Tibial nerve (tissue), 4 donors: Measurements from ENCODE around the gene PDZRN3.

Experiments
- CTCF ChIP-seq, 5 experiments: fragments of 200-600 bp in 3 of 5; fragments of 450-650 bp in 2 of 5; sonication (generic) in 3 of 5; IDR thresholded peaks; one replicate each; pipeline ENCODE4 v1.5.1; 2016 to 2019; ENCODE audit warnings: antibody characterized with exemption in 5 of 5, mild to moderate bottlenecking in 3 of 5, moderate library complexity in 2 of 5
- EP300 ChIP-seq, 2 donors: sonication (generic); formaldehyde crosslinking; IDR thresholded peaks; one replicate each; pipeline ENCODE4 v1.6.1; 2017; ENCODE audit warnings: antibody characterized with exemption in 2 of 2, mild to moderate bottlenecking in 1 of 2
- POLR2A ChIP-seq, 2 donors: fragments of 450-650 bp; IDR thresholded peaks; one replicate each; pipeline ENCODE4 v1.6.1; 2017; ENCODE audit warnings: antibody characterized with exemption in 2 of 2, mild to moderate bottlenecking in 2 of 2, moderate library complexity in 2 of 2

DNA sequence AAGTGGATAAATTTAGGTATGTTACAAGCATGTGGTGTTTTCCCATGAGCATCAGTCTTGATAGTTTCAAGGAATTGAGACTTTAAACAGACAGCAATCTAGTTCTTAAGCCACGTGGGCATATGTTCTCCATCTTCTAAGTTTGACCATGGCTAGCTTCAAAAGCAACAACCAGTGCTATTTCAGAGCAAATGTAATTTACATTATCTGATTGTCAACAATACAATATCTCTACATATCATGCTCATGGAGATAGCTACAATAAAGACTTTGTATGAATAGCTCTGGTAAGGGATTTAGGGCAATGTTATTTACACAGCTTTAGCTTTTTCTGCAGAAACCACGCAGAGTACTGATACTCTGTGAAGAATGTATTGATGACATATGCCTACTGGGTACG, 38.8 kb upstream of the PDZRN3 start:
- TF ChIP-seq CTCF (IDR thresholded peaks at IDR 0.05): no peak
- no peak for TF ChIP-seq POLR2A (IDR thresholded peaks at IDR 0.05)
- TF ChIP-seq EP300 (IDR thresholded peaks at IDR 0.05): no peak
